A549 (cell line): ENCODE measurements around the gene CPTP. TPM values are rescaled to one million over a fixed set of nuclear protein-coding genes. Genes with fewer than 3 reads are reported as not detected.

Source experiments
- ATAC-seq, 2 experiments: fragments of 200-7000 bp in 1 of 2; fragments of >200 bp in 1 of 2; cut with Nextera tagmentation in 1 of 2; cut with Tn5 transposase in 1 of 2; 3 replicates each; pipeline versions ENCODE4 v1.8.0 to v1.9.1; 2018 to 2020; ENCODE audit warnings: mild to moderate bottlenecking in 1 of 2, moderate library complexity in 1 of 2
- CTCF ChIA-PET: fragments of 300-600 bp; sonication (Branson Sonifier 250); formaldehyde crosslinking; extraction: SDS; loops from one replicate; lab custom pipeline; 2021; ENCODE audit warnings: antibody characterized with exemption, inconsistent platforms; lab: Yijun Ruan, JAX
- POLR2A ChIA-PET: fragments of 350-600 bp; formaldehyde crosslinking; extraction: SDS; loops from one replicate; lab custom pipeline; 2021; ENCODE audit warnings: antibody characterized with exemption, inconsistent platforms; lab: Yijun Ruan, JAX
- DNase-seq, 2 experiments: peaks; one replicate each; pipeline versions ENCODE4 v3.0.0 to v3.0.0-alpha.2; 2011 to 2016; ENCODE audit warnings: low read depth in 1 of 2, low spot score in 1 of 2
- FAIRE-seq: peaks from 2 replicates; lab custom pipeline; 2011; peaks lifted over from hg19 to GRCh38; lab: Jason Lieb, UNC
- H3K27ac ChIP-seq, 2 experiments: fragments of >200 bp; sonication (Bioruptor Twin); formaldehyde crosslinking; 3 replicates each; pipeline ENCODE4 v1.5.1; 2016 to 2017
- H3K4me1 ChIP-seq: fragments of >200 bp; sonication (Bioruptor Twin); formaldehyde crosslinking; 3 replicates; pipeline ENCODE4 v1.6.1; 2016
- H3K4me2 ChIP-seq: fragments of >200 bp; sonication (Bioruptor Twin); formaldehyde crosslinking; 3 replicates; pipeline ENCODE4 v1.6.1; 2016
- H3K4me3 ChIP-seq: fragments of >200 bp; sonication (Bioruptor Twin); formaldehyde crosslinking; 3 replicates; pipeline ENCODE4 v1.5.1; 2016
- H3K9me3 ChIP-seq: fragments of >200 bp; sonication (Bioruptor Twin); formaldehyde crosslinking; 3 replicates; pipeline ENCODE4 v1.6.1; 2016
- CEBPB ChIP-seq, 2 experiments: fragments of >200 bp in 1 of 2; sonication (Bioruptor Twin) in 1 of 2; formaldehyde crosslinking in 1 of 2; IDR thresholded peaks; 2 replicates each; pipeline ENCODE4 v1.6.1; 2012 to 2016
- EHF ChIP-seq: fragments of 250-450 bp; sonication (Bioruptor Pico); IDR thresholded peaks from 2 replicates; pipeline ENCODE4 v1.5.0; 2020; ENCODE audit warnings: mild to moderate bottlenecking
- EHMT2 ChIP-seq: fragments of 200-600 bp; sonication (generic); IDR thresholded peaks from 2 replicates; pipeline ENCODE4 v1.6.1; 2016; ENCODE audit warnings: antibody characterized with exemption, low read depth, mild to moderate bottlenecking, moderate library complexity
- EP300 ChIP-seq, 2 experiments: fragments of >200 bp; sonication (Bioruptor Twin); formaldehyde crosslinking; IDR thresholded peaks; 2 replicates in 1 of 2; 3 replicates in 1 of 2; pipeline ENCODE4 v1.6.1; 2016 to 2017
- HEYL ChIP-seq: fragments of 250-450 bp; sonication (Bioruptor Pico); IDR thresholded peaks from 2 replicates; pipeline ENCODE4 v1.8.0; 2021; ENCODE audit warnings: mild to moderate bottlenecking, moderate library complexity
- HMGXB4 ChIP-seq: fragments of 250-450 bp; sonication (Bioruptor Pico); IDR thresholded peaks from 2 replicates; pipeline ENCODE4 v1.5.0; 2021; ENCODE audit warnings: mild to moderate bottlenecking, moderate library complexity, borderline replicate concordance
- HOXB13 ChIP-seq: fragments of 250-450 bp; sonication (Bioruptor Pico); IDR thresholded peaks from 2 replicates; pipeline ENCODE4 v1.5.0; 2020; ENCODE audit warnings: low read depth, mild to moderate bottlenecking, moderate library complexity
- JUNB ChIP-seq: fragments of >200 bp; sonication (Bioruptor Twin); formaldehyde crosslinking; IDR thresholded peaks from 2 replicates; pipeline ENCODE4 v1.6.1; 2016
- KDM5A ChIP-seq: fragments of 200-600 bp; sonication (generic); IDR thresholded peaks from 2 replicates; pipeline ENCODE4 v1.6.1; 2016; ENCODE audit warnings: antibody characterized with exemption, mild to moderate bottlenecking
- MYC ChIP-seq: IDR thresholded peaks from 2 replicates; pipeline ENCODE4 v1.6.1; 2012; ENCODE audit warnings: mild to moderate bottlenecking, inconsistent platforms, low read length, improper control_type of control experiment, borderline replicate concordance
- NR3C1 ChIP-seq: fragments of >200 bp; sonication (Bioruptor Twin); formaldehyde crosslinking; IDR thresholded peaks from 3 replicates; pipeline ENCODE4 v1.6.1; 2017
- PHF8 ChIP-seq: fragments of 200-600 bp; sonication (generic); IDR thresholded peaks from 2 replicates; pipeline ENCODE4 v1.6.1; 2016; ENCODE audit warnings: low read depth, mild to moderate bottlenecking, antibody characterized with exemption, moderate library complexity, borderline replicate concordance
- POLR2A ChIP-seq: IDR thresholded peaks from 2 replicates; pipeline ENCODE4 v1.6.1; 2012; ENCODE audit warnings: mild to moderate bottlenecking, low read length
- POLR2AphosphoS2 ChIP-seq: conservative IDR thresholded peaks from 2 replicates; pipeline ENCODE4 v1.6.1; 2012; ENCODE audit warnings: low read length, improper control_type of control experiment, inconsistent platforms
- RCOR1 ChIP-seq: fragments of 150-350 bp; IDR thresholded peaks from 2 replicates; pipeline ENCODE4 v1.6.1; 2014; ENCODE audit warnings: antibody characterized with exemption, low read length, low read depth
- RNF2 ChIP-seq: fragments of 200-600 bp; sonication (generic); IDR thresholded peaks from 2 replicates; pipeline ENCODE4 v1.6.1; 2016; ENCODE audit warnings: low read depth, mild to moderate bottlenecking, antibody characterized with exemption, moderate library complexity, borderline replicate concordance
- SREBF2 ChIP-seq: fragments of 450-650 bp; IDR thresholded peaks from 2 replicates; pipeline ENCODE4 v1.6.1; 2014; ENCODE audit warnings: mild to moderate bottlenecking, moderate library complexity
- ZNF302 ChIP-seq: fragments of 250-450 bp; sonication (Bioruptor Pico); IDR thresholded peaks from 2 replicates; pipeline ENCODE4 v1.9.0; 2021; ENCODE audit warnings: inconsistent platforms, mild to moderate bottlenecking, moderate library complexity
- WGBS: methylation state at CpG from one replicate; pipeline ENCODE4 v1.1.6; 2017; ENCODE audit errors: missing lambda C conversion rate; 5-methylcytosine and 5-hydroxymethylcytosine counted together
- polyA plus RNA-seq, 4 experiments: library from polyadenylated mRNA; depleted of rRNA in 3 of 4; stranded (reverse); fragments of >200 nt; fragmentation: RNase III in 1 of 4; extraction: RNeasy Plus Mini Kit Qiagen cat#74134 plus additional on column Dnase treatment in 1 of 4; gene quantifications; 2 replicates in 3 of 4; 3 replicates in 1 of 4; pipeline ENCODE4 v1.2.3, GENCODE V29; 2011 to 2017
- TF ChIP-seq, protein P1 (sequence below): IDR thresholded peaks from 2 replicates; pipeline ENCODE4 v1.6.1; 2012; ENCODE audit warnings: low read depth, borderline replicate concordance

CPTP gene
- polyA plus RNA-seq, 2 of the 4 experiments (the other 2 are of a cell fraction): 4.3 to 11.9 TPM

DNA sequence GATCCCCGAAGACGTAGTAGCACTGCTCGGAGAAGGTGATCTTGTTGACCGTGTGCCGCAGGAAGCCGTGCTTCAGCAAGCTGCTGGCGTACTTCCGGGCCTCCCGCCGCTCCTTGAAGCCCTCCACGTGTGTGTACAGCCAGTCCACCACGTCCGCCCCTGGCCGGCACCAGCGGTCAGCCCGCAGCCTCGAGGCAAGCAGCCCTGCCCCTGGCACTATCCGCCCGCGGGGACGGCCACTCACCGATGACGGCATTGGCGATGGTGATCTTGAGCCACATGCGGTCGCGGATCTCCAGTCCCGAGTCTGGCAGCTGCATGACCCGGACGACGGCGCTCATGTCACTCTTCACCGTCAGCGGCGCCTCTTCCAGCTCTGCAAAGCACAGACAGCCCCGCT is 13.7 kb downstream of the CPTP start:
- POLR2A ChIA-PET: no interaction called here
- Histone ChIP-seq H3K4me1 (peaks cover 3% of the 10 kb centered on the region; the same call in 2 of the 3 replicates), H3K9me3 (no peaks in the 10 kb centered on the region)
- CTCF ChIA-PET: interaction anchor here (0.9 kb wide), 1 partner anchor 34 kb away, joined by 3 read pairs; no protein-coding TSS in a partner anchor
- TF ChIP-seq, protein P1, sequence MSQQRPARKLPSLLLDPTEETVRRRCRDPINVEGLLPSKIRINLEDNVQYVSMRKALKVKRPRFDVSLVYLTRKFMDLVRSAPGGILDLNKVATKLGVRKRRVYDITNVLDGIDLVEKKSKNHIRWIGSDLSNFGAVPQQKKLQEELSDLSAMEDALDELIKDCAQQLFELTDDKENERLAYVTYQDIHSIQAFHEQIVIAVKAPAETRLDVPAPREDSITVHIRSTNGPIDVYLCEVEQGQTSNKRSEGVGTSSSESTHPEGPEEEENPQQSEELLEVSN: no peak
- TF ChIP-seq ZNF302 (CRISPR knock-in tag): no peak
- TF ChIP-seq EP300 (IDR thresholded peaks at IDR 0.05): no peak
- no peak for TF ChIP-seq PHF8
- no peak for TF ChIP-seq EHF
- no peak for TF ChIP-seq EHMT2
- TF ChIP-seq, all 56 proteins: peak for 0
- ATAC-seq (no peak), FAIRE-seq (no peak), DNase-seq (no peak)
- Histone ChIP-seq H3K27ac (no peak overlapping the region), H3K4me2 (no peak overlapping the region), H3K4me3 (no peak overlapping the region)
- 96% methylated on average over 32 of the region's 36 CpGs for WGBS

DNA sequence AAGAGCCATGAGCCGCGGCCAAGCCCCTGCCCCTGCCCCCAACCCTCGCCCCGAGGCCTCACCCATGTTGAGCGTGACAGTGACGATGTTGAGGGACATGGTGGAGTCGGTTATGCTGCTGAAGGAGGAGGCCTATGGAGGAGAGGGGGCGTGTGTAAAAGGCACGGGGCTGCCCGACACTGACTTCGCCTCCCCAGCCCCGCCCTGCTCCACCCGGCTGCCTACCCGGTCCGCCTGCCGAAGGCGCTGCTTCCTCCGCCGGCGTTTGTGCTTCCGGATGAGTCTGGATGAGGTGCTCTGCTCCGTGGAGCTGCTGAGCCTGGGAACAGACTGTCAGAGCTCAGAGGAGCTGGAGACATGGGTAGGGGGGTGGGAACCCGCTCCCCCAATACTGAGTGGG is 15.6 kb downstream of the CPTP start:
- CTCF ChIA-PET: interaction anchor here (1.0 kb wide), 1 partner anchor 32 kb away, joined by 4 read pairs; no protein-coding TSS in a partner anchor
- Histone ChIP-seq H3K9me3 (no peaks in the 10 kb centered on the region), H3K27ac (no peak overlapping the region)
- ATAC-seq (no peak), DNase-seq (no peak)
- 91% methylated on average over 18 of the region's 23 CpGs for WGBS
- TF ChIP-seq POLR2A (no peak), JUNB (no peak), SREBF2 (no peak), CEBPB (IDR thresholded peaks at IDR 0.05) (no peak), NR3C1 (no peak), HMGXB4 (no peak), RNF2 (no peak), MYC (no peak)
- TF ChIP-seq, all 56 proteins: peak for 0
- POLR2A ChIA-PET: no interaction called here
- Histone ChIP-seq H3K4me1 (peaks cover 22% of the 10 kb centered on the region), H3K4me2 (no peak overlapping the region), H3K4me3 (no peak overlapping the region)
- no peak for FAIRE-seq

- Histone ChIP-seq H3K4me1 (peaks cover 30% of the 10 kb centered on the region), H3K4me2 (no peak overlapping the region), H3K9me3 (no peaks in the 10 kb centered on the region), H3K27ac (no peak overlapping the region), H3K4me3 (no peak overlapping the region)
- ATAC-seq: no peak
- DNase-seq: no peak
- FAIRE-seq: no peak
- TF ChIP-seq POLR2AphosphoS2: no peak
- ChIA-PET CTCF (no interaction called here), POLR2A (no interaction called here)
- WGBS: 90% methylated on average over 28 of the region's 36 CpGs
These were observed 16.4 kb downstream of the CPTP start for GRCh38 chr1:1340791-1341548.

GRCh38 chr1:1341549-1342021 is 17.0 kb downstream of the CPTP start:
- FAIRE-seq: no peak
- no peaks in the 10 kb centered on the region for H3K9me3 ChIP-seq
- DNase-seq: no peak
- H3K4me1 ChIP-seq: peaks cover 36% of the 10 kb centered on the region
- CTCF ChIA-PET: no interaction called here
- H3K4me3 ChIP-seq: no peak overlapping the region
- no peak for ATAC-seq
- H3K27ac ChIP-seq: no peak overlapping the region
- H3K4me2 ChIP-seq: no peak overlapping the region
- POLR2A ChIA-PET: no interaction called here
- 93% methylated on average over 7 of the region's 17 CpGs for WGBS
- TF ChIP-seq RCOR1 (no peak), HEYL (CRISPR knock-in tag) (no peak), HOXB13 (CRISPR knock-in tag) (no peak), KDM5A (no peak)
